GM12874 (cell line): ENCODE measurements around the gene CARM1.

ENCODE experiments used
- CTCF ChIP-seq: IDR thresholded peaks from 2 replicates; pipeline ENCODE4 v1.5.1; 2011; ENCODE audit warnings: low read depth, mild to moderate bottlenecking, control low read depth, low read length, moderate library complexity; ENCODE audit not compliant: insufficient read depth

CARM1 gene

GRCh38 chr19:10863107-10863717 is 8.1 kb upstream of the CARM1 start:
- no peak for TF ChIP-seq CTCF

GRCh38 chr19:10864538-10864899 is 6.8 kb upstream of the CARM1 start:
- TF ChIP-seq CTCF: peak; percentile 92

GRCh38 chr19:10866495-10866894 is 4.9 kb upstream of the CARM1 start:
- TF ChIP-seq CTCF: no peak

- TF ChIP-seq CTCF: no peak
These were observed 2.3 kb upstream of the CARM1 start for GRCh38 chr19:10868872-10869547.

GRCh38 chr19:10870501-10870954 is 825 bp upstream of the CARM1 start:
- TF ChIP-seq CTCF: no peak

GRCh38 chr19:10871711-10872545 is 575 bp downstream of the CARM1 start:
- TF ChIP-seq CTCF: peak; percentile 27

- TF ChIP-seq CTCF: no peak
These were observed 1.3 kb downstream of the CARM1 start for GRCh38 chr19:10872546-10873107.
